Measurements from ENCODE around the gene ATP1A1.

The ATP1A1 gene

GRCh38 chr1:116372191-116372590, 853 bp upstream of the ATP1A1 start:
- no peak for DNase-seq (ENCODE audit: low read depth)

- peak; percentile 45 for DNase-seq (ENCODE audit: low read depth)
These were observed 648 bp downstream of the ATP1A1 start for GRCh38 chr1:116373431-116374352.

DNA sequence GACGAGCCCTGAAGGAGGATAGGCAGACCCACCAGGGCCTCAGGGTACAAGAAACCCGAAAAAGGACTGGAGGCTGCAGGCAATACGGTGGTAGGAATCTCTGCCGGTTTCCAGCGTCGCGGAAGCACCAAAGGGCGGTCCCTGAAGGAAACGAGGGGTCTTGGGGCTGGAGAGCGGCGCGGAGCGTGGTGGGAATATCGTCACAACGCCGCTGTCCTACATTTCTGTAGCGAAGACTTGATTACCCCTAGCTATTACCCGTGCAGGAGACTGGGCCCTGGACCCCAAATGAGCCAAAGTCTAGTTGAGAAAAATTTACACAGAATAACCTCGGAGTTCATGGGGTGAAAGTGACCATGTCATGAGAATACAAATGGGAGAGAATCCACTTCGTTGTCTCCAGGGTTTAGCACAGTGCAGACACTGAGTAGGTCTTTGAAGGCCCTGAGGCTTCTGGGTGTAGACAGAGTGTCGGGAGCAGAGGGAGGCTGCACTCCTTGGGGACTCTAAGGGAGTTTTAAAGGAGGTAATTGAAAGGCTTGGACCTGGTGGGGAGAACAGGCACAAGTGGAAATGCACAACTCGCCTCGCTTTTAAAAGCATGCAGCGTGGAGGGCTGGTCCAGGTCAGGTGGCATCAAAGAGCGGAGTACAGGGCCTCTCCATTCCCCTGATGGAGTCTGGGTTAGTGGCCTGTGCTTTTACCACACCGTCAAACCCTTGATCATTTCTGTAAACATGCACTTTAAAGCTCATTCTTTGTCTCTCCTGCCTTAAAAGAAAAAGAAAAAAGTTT, 1.5 kb downstream of the ATP1A1 start:
- no peak for DNase-seq (ENCODE audit: low read depth)

GRCh38 chr1:116375148-116375886, 2.3 kb downstream of the ATP1A1 start:
- no peak for DNase-seq (ENCODE audit: low read depth)

GRCh38 chr1:116375887-116376728, 3.1 kb downstream of the ATP1A1 start:
- DNase-seq (ENCODE audit: low read depth): peak; percentile 29

DNA sequence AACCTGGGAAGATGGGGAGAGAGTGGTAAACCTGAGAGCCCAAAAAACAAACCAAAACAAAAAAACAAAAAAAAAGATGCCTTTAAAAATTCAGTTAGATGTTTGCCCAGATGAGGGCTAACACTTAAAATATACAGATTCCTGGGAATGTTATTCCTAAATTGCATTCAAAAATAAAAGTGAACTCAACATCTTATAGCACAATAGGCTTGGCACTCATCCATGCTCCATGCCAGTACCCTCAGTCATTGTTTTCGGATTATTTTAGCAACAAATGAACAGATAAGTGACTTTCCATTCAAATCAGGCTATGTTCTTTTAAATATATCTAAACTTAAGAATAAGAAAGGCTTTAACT, 3.7 kb downstream of the ATP1A1 start:
- no peak for DNase-seq (ENCODE audit: low read depth)

DNA sequence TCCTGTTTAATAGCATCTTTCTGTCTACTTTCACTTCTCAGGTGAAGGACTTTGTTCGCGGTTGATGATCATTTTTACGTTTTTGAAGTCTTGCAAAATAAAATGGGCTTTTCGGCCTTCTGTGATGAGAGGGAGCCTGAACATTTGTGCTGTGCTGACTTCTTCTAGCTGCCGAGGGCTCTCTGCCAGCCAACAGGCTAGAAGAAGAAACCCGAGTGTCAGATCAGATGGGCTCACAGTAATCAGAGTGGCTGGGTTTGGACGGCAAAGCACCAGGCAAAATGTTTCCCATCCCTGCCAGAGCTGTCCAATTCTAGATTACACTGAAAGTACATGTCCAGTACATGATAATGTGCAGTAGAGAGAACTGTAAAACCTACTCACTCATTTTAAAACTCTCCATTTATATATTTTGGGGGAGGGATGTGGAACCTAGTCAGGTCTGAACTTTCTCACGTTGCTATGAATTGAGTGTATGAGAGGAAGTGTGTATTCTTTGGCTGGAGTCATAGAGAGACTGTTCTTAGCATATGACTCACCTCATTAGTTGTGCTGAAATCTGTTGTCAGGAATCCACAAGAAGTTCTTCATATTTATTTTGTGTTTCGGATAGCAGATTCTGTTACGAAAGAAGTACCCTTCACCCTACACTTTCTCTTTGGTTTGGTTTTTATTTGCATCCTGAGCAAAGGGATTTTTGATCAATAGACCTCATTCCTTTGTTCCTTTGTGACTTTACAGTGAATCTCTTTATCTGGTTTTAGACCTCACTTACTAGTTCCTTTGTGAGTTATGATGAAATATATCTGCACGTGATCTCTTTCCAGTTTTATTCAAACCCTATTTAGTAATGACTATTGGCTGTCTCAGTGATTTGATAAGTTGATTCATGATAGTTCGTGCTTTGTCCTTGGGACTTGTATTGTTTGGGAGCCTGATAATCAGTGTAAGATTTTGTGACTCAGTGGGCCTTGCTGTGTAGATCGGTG, 4.8 kb downstream of the ATP1A1 start:
- DNase-seq (ENCODE audit: low read depth): no peak

GRCh38 chr1:116379057-116379630, 6.1 kb downstream of the ATP1A1 start:
- no peak for DNase-seq (ENCODE audit: low read depth)

GRCh38 chr1:116379674-116380498, 6.8 kb downstream of the ATP1A1 start:
- no peak for DNase-seq (ENCODE audit: low read depth)

DNA sequence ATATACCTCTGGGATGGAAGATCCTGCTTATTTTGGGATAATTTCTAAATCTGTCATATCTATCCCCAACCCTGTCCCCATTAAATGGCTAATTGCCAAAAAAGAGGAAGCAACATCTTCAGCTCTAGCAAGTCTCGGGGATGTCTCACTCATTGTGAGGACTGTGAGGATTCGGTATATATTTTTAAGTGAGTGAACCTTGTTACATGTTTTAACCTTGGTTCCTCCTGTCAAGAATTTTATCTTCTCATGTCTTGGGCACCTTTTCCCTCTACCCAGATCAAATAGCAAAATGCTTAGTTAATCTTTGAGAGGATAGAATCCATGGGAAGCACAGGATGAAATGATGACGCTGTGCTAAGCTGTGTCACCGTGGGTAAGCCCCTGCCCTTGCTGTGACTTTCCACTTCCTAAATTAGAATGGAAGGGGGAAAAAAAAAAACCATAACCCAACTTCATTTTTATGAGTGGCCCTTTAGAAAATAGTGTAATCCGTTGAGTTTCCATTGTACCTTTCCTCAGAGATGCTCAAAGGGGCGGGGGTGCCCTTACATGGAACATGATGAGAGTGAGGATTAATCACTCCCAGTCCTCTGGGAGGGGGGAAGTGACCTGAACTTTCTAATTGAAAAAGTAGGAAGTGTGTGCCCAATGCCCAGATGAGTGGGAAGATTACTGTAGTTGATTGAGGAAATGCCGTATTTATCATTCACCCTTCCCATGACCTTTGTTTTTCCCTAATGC, 7.6 kb downstream of the ATP1A1 start:
- no peak for DNase-seq (ENCODE audit: low read depth)

DNA sequence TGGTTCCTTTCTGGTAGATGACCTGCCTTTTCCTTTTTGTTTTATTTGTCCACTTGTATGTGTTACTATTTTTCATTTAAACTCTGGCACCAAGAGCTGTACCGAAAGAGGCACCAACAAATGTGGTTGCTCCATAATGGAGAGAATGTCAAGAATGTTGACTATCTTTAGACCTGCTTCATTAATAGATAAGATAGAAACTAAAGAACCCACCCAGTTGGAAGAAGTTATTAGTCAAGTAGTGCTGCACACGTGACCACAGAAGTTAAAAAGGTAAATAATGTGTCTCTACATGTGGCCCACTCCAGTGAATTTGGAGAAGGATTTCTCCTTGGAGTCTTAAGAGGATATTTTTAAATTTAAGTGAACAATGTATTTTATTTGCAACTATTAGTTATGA, 9.3 kb downstream of the ATP1A1 start:
- DNase-seq (ENCODE audit: low read depth): no peak

DNA sequence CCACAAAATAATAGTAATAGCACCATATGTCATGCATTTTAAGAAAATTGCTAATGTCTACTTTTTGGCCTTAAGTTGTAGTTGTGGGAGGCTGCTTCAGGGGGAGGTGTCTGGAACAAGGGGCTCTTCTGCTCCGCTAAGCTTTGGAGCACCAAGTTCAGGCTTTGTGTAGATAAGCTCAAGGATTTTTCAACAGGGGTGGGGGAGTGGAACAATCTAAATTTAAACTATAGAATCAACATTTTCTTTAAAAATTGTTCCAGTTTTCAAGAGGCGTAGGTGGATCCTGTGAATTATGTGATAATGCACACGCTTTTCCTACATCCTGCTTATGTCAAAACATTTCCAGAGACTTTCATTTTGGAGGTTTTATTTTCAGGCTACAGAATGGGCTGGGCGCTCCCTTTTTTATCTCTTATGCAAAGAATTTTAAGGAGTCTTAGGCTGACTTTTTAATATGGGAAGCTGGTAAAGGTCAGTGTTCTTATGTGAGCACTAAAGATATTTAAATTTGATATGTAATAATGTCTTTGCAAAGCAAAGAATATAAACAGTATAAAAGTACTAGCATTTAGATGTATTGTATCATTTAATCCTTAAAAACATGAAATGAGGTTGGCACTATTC, 9.9 kb downstream of the ATP1A1 start:
- no peak for DNase-seq (ENCODE audit: low read depth)

DNA sequence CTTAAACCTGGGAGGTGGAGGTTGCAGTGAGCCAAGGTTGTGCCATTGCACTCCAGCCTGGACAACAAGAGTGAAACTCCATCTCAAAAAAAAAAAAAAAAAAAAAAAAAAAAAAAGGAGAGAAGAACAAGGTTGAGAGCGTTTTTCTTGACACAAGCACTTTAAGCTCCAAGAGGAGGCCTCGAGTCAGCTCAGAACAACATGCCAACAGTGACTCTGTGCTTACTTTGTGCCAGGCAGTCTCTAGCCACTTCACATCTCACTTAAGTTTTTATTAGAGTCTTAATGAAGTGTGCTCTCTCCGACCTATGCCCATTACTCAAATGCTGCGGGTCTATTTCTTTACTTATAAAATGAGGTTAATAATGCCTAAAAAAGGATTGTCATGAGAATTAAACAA, 13.0 kb downstream of the ATP1A1 start:
- no peak for DNase-seq (ENCODE audit: low read depth)

DNA sequence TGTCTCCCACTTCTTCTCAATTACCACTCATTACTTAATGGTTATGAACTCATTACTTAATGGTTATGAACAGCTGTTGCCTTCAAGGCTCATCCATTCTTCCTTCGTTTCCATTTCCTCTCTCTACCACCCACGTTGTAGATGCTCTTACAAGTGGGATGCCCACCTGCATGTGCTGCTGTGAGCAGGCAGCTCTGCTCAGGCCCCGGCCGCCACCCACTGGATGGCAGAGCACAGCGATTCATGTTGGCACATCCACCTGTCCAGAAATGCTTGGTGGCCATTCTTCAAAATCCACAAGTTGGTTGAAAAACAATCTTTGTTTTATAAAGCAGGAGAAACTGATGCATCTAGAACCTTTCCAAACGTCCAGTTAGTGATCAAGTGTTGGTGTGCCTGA, 14.5 kb downstream of the ATP1A1 start:
- DNase-seq (ENCODE audit: low read depth): no peak

GRCh38 chr1:116388122-116388521, 15.1 kb downstream of the ATP1A1 start:
- DNase-seq (ENCODE audit: low read depth): no peak

GRCh38 chr1:116389013-116389412, 16.0 kb downstream of the ATP1A1 start:
- DNase-seq (ENCODE audit: low read depth): no peak

DNA sequence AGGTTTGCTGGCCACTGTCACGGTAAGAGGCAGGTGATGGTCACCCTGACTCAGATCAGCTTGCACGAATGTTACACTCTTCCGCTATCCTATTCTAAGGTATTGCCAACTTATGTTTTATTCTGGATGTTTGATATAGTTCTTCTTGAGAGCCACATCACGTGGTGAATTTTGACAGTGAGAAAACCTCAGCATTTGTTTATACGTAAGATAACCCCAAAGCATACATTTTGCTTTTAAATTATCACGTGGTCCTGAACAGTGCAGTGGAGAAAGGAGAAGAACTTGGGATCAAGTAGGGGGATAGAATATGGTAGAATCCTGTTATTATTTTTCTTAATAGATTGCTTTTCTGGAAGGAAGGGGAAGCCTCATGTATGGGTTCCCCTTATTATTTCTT, 16.6 kb downstream of the ATP1A1 start:
- no peak for DNase-seq (ENCODE audit: low read depth)

DNA sequence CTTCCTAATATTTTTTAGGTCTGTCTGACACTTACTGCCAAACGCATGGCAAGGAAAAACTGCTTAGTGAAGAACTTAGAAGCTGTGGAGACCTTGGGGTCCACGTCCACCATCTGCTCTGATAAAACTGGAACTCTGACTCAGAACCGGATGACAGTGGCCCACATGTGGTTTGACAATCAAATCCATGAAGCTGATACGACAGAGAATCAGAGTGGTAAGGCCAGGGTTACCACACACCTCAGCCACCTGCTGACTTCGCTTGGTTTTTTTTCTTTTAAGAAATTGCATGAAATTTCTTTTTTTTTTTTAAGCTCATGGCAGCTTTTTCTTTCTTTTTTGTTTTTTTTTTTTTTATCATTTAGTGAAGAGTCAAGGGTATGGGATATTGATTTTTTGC, 17.2 kb downstream of the ATP1A1 start:
- DNase-seq (ENCODE audit: low read depth): no peak

All from activated T-cell treated with anti-CD3 and anti-CD28 coated beads for 1 hour (primary cell).